Putamen (tissue), 1 donor: ENCODE data around the gene SAGE1.
"Not testable (repeated sequence)": the region's sequence is repeated elsewhere in the genome, so short reads cannot be mapped to it uniquely, and the experiment has no call there.

Experiments used
- DNase-seq: peaks from one replicate; pipeline ENCODE4 v3.0.0-alpha.2; 2016; ENCODE audit warnings: low spot score

The SAGE1 gene

DNA sequence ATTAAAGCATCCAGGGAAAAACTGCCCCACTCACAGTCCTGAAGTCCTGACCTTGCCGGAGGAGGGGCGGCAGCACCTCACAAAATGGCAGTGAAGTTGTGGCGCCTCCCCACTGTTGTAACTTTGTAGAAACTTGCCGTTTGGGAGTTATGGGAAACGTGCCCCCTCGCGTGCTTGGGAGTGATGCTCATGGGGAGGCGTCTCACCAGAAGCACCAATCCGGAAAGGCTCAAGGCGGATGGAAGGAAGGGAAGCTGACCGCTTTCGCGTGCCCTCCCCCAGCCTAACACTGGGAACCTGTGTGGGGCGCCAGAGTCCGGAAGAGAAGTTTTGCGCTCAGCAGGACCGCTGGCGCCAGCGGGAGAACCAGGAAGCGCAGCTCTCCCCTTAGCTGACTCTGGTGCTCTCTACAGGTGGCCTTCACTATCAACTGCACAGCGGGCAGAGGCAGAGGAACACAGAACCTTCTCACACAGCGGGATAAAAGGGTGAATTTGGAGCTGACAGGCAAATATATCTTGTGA, at the start of gene SAGE1, which contains the start of gene CT45A10:
Gene SAGE1, plus strand, starts transcription at position 423 of the 524 bp plus-strand sequence. CDS start 2,527 bp downstream, outside the sequence.
Gene CT45A10, minus strand, starts transcription at position 151 of the 524 bp plus-strand sequence. CDS start 8,100 bp downstream, outside the sequence.
- no peak for DNase-seq

DNA sequence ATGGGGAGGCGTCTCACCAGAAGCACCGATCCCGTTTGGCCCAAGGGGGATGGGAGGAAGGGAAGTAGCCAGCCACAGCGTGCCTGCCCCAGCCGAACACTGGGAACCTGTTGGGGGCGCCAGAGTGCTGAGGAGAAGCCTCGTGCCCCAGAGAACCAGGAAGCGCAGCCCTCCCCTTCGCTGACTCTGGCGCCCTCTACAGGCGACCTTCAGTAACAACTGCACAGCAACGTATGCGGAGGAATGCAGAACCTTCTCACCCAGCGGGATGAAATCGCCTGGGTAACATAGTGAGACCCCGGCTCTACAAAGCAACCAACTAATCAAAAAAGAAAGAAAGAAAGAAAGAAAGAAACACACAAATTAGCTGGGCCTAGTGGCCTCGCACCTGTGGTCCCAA, 39.1 kb upstream of the SAGE1 start, which contains the start of gene CT45A8:
Gene CT45A8, minus strand, starts transcription at position 101 of the 400 bp plus-strand sequence. CDS start 3,755 bp downstream, outside the sequence.
- not testable (repeated sequence) for DNase-seq

DNA sequence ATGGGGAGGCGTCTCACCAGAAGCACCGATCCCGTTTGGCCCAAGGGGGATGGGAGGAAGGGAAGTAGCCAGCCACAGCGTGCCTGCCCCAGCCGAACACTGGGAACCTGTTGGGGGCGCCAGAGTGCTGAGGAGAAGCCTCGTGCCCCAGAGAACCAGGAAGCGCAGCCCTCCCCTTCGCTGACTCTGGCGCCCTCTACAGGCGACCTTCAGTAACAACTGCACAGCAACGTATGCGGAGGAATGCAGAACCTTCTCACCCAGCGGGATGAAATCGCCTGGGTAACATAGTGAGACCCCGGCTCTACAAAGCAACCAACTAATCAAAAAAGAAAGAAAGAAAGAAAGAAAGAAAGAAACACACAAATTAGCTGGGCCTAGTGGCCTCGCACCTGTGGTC, 21.8 kb upstream of the SAGE1 start, which contains the start of gene CT45A9:
Gene CT45A9, minus strand, starts transcription at position 101 of the 400 bp plus-strand sequence. CDS start 3,751 bp downstream, outside the sequence.
- DNase-seq = not testable (repeated sequence)

DNA sequence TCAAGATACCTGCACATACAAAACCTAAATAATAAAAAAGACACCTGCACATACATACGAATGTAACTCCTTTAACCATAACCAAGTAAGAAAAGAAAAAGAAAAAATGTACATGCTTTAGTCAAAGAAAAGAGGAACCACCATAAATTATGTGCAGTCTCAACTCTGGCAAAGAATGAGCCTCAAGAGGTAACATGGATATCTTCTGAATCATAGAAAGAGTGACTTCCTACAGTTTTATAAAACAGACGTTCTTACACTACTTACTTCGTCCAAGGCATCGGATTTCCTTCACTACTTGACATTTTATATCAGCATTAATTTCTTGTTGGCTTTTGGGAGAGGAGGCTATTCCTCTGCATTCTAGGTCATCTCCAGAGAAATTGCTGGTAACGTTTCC, 10.8 kb upstream of the SAGE1 start:
- DNase-seq = not testable (repeated sequence)

DNA sequence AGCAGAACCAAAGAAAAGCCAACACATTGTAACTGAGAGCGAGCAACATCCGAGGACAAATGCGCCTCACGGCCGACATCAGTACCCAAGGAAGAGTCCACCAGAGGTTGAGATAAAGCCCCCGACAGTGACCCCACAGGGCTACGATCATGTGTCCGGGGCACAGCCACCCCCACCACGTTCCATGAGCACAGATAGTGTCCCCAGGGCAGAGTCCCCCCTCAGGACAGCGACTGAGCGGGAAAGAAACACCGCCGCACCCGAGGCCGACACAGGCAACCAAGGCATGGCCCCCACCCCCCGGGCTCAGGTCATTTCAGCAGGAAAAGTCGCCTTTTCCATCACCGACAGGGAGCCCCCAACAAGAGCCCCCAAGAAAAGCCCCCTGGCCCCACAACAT, 5.3 kb upstream of the SAGE1 start:
- not testable (repeated sequence) for DNase-seq

DNA sequence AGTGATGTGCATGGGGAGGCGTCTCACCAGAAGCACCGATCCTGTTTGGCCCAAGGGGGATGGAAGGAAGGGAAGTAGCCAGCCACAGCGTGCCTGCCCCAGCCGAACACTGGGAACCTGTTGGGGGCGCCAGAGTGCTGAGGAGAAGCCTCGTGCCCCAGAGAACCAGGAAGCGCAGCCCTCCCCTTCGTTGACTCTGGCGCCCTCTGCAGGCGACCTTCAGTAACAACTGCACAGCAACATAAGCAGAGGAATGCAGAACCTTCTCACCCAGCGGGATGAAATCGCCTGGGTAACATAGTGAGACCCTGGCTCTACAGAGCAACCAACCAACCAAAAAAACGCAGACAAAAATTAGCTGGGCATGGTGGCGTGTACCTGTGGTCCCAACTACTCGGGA, 4.5 kb upstream of the SAGE1 start:
- DNase-seq = not testable (repeated sequence)

DNA sequence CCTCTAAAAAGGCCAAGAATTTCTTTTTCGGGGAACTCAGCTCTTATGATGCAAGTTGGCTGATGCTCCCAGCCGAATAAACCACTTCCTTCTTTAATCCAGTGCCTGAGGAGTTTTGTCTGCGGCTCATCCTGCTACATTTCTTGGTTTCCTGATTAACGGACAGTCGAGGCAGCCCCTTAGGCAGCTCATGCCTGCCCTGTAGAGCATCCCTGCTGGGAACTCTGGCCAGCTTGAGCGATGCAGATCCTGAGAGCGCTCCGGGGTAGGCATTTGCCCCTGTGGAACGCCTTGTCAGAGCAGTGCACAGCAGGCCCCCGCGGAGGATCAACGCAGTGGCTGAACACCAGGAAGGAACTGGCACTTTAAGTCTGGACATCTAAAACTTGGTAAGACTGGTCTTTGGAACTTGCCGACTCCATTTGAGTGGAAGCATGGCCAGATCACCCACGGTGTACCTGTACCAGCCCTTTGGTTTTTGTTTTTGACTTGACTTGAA, 3.4 kb upstream of the SAGE1 start:
- no peak for DNase-seq

DNA sequence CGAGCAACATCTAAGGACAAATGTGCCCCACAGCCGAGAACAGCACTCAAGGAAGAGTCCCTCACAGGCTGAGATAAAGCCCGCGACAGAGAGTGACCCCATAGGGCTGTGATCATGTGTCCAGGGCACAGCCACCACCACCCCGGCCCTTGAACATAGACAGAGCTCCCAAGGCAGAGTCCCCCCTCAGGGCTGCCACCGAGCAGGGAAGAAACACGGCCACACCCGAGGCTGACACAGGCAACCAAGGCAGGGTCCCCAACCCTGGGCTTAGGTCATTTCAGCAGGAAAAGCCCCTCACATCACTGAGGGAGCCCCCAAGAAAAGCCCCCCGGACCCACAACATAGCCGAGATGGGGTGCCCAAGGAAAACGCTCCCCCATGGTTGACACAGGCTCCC, 735 bp upstream of the SAGE1 start:
- DNase-seq = no peak

GRCh38 chrX:135910251-135910650, 16.7 kb downstream of the SAGE1 start:
- DNase-seq = no peak

DNA sequence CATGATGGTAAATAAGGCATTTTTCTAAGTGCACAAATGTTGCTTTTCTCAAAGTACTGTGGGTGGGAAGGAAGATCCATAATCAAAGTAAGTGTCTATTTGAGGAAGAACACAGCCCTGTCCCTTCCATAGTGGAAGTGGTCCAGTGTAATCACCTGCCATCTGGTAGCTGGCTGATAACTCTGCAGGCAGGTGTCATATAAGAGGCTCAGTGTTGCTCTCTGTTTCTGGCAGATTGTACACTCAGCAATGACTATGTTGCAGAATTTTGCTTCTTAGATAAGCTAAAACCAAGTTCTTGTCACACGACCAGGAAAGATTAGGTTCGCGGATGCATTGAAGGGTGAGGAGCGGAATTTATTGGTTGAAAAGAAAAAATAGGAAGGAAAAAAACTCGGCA, 20.9 kb downstream of the SAGE1 start:
- DNase-seq = no peak

DNA sequence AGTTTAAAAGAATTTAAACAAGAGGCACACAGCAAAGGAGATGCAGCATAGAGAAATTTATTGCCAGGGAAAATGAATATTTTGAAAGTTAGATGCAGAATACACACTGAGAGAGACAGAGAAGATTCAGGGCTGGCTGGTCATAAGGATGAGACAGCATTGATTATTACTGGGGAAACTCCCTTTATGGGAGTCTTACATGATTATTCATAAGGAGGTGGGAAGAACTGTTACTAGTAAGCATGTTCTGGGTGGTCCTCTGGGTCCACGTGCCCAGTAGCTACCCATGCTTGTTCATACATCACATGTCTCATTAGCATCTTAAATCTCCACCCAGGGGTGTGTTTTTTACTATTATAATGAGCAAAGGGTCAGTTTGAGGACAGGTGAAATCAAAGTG, 27.0 kb downstream of the SAGE1 start:
- DNase-seq = not testable (repeated sequence)

DNA sequence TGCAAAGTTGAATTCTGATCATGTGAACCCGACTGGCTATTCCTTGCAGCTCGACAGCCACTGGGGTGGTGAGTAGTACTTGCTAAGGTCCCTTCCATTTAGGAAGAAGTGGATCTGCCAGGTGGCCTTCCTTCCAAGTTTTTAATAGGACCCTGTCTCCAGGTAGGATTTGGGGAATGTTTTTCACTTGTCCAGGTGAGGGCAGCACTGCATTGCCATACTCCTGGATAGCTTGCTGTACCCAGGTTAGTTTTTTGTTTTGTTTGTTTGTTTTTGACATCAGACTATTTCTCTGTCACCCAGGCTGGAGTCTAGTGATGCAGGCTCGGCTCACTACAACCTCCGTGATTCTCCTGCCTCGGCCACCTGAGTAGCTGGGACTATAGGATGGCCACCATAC, 29.8 kb downstream of the SAGE1 start:
- DNase-seq = no peak

- no peak for DNase-seq
These were observed 34.4 kb downstream of the SAGE1 start for GRCh38 chrX:135927897-135928296.

DNA sequence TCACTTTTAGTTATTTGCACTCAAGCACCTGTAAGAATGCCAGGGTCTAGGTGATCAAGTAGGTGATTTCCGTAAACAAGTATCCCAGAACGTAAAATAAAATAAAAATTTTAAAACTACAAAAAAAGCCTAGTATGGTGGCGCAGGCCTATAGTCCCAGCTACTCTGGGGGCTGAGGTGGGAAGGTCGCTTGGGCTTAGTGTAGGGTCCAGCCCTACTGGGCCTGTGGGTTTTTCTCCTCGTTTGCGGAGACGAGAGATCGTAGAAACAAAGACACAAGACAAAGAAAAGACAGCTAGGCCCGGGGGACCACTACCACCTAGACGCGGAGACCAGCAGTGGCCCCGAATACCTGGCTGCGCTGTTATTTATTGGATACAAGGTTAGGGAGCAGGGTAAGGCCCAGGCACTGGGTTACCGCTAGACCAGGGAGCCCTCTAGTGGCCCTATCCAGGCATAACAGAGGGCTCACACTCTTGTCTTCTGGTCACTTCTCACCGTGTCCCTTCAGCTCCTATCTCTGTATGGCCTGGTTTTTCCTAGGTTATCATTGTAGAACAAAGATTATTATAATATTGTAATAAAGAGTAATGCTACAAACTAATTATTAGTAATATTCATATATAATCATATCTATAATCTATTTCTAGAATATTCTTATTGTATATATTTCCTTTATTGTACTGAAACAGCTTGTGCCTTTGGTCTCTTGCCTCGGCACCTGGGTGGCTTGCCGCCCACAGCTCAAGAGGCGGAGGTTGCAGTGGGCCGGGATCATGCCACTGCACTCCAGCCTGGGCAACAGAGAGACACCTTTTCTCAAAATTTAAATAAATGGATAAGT, 38.4 kb downstream of the SAGE1 start:
- DNase-seq = peak; percentile 0

- DNase-seq = no peak
These were observed 51.0 kb downstream of the SAGE1 start for GRCh38 chrX:135944486-135944885.

DNA sequence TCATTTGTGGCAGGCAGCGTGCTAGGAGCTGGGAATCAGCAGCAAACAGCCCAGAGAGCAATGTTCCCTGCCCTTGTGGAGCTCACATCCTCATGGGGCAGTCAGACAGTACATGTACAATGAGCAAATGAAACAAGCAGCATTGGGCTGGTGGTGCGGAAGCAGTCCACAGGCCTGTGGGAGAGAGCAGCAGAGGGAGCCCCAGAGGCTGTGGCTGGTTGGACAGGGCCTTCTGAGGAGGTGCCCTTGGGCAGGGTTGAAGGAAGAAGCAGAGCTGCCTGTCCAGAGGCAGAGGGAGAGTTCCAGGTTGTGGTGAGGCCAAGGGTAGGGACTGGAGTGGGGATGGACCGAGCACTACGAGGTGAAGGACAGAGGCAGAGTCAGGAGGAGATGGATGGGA, 57.8 kb downstream of the SAGE1 start:
- DNase-seq = no peak
